ENCODE measurements around the gene GHITM. TPM values are rescaled to one million over a fixed set of nuclear protein-coding genes. Genes with fewer than 3 reads are reported as not detected.

GHITM gene
- total and polyA plus RNA-seq, 12 donors = 77.3 to 492 (median 266) TPM

DNA sequence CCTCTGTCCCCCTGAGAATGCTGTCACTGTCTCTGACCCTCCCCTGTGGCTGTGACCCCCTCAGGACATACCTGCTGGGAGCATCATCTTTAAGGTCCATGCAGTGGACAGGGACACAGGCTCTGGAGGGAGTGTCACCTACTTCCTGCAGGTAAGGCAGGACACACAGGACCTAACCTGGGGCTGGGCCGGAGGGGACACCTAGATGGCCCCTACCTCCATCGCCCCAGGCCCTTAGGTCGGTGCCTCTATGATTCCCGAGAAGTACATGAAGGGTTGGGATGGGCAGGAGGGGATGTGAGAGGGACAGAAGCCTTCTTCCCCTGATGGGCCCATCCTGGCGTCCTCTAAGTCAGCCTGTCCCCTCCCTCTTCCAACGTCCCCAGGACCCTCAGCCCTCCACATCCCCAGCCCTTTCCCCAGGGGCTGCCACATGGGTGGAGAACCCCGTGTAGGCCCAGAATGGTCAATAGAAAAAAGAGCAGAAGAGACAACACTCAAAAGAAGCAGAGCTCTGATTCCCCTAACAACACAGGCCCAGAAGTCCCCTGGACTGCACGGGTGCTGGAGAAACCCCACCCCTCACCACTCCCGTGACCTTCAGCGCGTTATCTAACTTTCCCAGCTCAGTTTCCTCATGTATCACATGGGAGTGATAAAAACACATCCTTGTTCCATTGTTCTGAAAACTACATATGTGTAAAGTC lies 61.4 kb downstream of the GHITM start:
- H3K9me3 ChIP-seq (replicated peaks in 1 of 3) = no peaks in the 10 kb centered on the region
- DNase-seq = no peak
- H3K36me3 ChIP-seq (replicated peaks in 1 of 2) = no peaks in the 10 kb centered on the region
- TF ChIP-seq, protein P1, sequence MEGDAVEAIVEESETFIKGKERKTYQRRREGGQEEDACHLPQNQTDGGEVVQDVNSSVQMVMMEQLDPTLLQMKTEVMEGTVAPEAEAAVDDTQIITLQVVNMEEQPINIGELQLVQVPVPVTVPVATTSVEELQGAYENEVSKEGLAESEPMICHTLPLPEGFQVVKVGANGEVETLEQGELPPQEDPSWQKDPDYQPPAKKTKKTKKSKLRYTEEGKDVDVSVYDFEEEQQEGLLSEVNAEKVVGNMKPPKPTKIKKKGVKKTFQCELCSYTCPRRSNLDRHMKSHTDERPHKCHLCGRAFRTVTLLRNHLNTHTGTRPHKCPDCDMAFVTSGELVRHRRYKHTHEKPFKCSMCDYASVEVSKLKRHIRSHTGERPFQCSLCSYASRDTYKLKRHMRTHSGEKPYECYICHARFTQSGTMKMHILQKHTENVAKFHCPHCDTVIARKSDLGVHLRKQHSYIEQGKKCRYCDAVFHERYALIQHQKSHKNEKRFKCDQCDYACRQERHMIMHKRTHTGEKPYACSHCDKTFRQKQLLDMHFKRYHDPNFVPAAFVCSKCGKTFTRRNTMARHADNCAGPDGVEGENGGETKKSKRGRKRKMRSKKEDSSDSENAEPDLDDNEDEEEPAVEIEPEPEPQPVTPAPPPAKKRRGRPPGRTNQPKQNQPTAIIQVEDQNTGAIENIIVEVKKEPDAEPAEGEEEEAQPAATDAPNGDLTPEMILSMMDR (IDR thresholded peaks at IDR 0.05) = no peak
- TF ChIP-seq POLR2A (IDR thresholded peaks at IDR 0.05) = no peak
- intact Hi-C loops (cut with DNase I) = no loop called here
- no peak overlapping the region for H3K27ac ChIP-seq
- 61 to 70% (median 63%) methylated on average over 11 of the region's 11 CpGs for WGBS, 4 donors
- H3K27me3 ChIP-seq = peaks cover 3% of the 10 kb centered on the region
- no peak overlapping the region for H3K4me3 ChIP-seq
- no peaks in the 10 kb centered on the region for H3K4me1 ChIP-seq (replicated peaks in 1 of 2)

DNA sequence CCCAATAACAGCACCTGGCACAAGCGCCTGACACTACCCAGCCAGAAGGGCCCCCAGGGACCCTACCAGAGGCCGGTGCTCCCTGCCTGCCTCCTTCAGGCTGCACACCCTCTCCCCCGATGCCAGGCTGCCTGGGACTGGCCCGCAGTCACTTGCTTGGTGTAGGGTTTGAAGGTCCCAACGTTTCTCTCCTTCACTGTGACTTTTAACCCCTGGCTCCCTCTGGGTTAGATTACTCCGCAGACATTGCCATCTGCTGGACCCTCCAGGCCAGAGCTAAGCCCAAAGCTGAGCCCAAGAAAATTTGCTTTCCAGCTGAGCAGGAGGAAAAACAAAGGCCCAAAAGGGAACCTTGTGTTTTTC lies 61.9 kb downstream of the GHITM start:
- 50 to 72% (median 66%) methylated on average over 6 of the region's 6 CpGs for WGBS, 4 donors
- DNase-seq = no peak
- no peak overlapping the region for H3K4me3 ChIP-seq

DNA sequence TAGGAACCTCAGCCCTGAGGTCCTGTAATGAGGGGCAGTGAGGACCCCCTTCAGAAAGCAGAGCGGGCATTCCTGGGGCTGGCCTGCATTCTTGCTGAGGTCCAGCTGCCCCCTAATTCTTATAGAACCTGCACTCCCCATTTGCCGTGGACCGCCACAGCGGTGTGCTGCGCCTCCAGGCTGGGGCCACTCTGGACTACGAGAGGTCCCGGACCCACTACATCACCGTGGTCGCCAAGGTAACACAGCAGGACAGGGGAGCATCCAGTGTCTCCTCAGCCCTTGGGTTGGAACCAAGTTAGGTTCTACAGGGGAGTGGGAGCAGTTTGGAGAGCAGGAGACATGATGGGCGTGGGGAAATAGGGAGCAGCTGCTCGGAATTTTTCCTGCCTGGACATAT lies 62.4 kb downstream of the GHITM start:
- Histone ChIP-seq H3K4me1 (replicated peaks in 1 of 2) (no peaks in the 10 kb centered on the region), H3K36me3 (replicated peaks in 1 of 2) (no peaks in the 10 kb centered on the region), H3K27me3 (no peaks in the 10 kb centered on the region), H3K9me3 (replicated peaks in 1 of 3) (no peaks in the 10 kb centered on the region), H3K4me3 (no peak overlapping the region), H3K27ac (no peak overlapping the region)
- DNase-seq = no peak
- intact Hi-C loops (cut with DNase I) = no loop called here
- TF ChIP-seq, protein P1 (IDR thresholded peaks at IDR 0.05) = no peak
- no peak for TF ChIP-seq POLR2A (IDR thresholded peaks at IDR 0.05)
- 86 to 91% (median 88%) methylated on average over 3 to 11 of the region's 11 CpGs for WGBS, 4 donors

More for the DNA sequence above, 61.9 kb downstream of the GHITM start:
- H3K36me3 ChIP-seq (replicated peaks in 1 of 2) = no peaks in the 10 kb centered on the region
- TF ChIP-seq, protein P1 (IDR thresholded peaks at IDR 0.05) = no peak
- TF ChIP-seq POLR2A (IDR thresholded peaks at IDR 0.05) = no peak
- intact Hi-C loops (cut with DNase I) = no loop called here
- H3K4me1 ChIP-seq (replicated peaks in 1 of 2) = no peaks in the 10 kb centered on the region
- H3K27ac ChIP-seq = no peak overlapping the region
- H3K9me3 ChIP-seq (replicated peaks in 1 of 3) = no peaks in the 10 kb centered on the region
- no peaks in the 10 kb centered on the region for H3K27me3 ChIP-seq

DNA sequence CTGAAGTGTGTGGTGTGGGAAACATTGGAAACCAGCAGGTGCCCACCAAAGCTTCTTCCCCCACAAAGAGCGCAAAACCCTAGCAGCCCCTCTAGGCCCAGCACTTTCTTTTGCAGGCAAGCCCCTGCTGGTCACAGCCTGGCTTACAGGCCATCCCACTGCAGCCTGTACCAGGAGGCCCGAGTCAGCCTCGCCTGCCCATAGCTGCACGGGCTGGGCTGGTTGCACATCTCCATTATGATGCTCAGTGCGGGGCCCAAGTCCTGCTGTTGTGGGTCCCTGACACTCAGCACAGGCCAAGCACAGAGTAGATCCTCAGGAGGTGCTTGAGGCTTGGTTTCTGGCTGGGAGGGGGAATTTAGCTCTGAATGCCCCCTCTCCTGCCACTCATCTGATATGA lies 63.0 kb downstream of the GHITM start:
- Histone ChIP-seq H3K4me1 (replicated peaks in 1 of 2) (no peaks in the 10 kb centered on the region), H3K36me3 (replicated peaks in 1 of 2) (no peaks in the 10 kb centered on the region), H3K27ac (no peak overlapping the region), H3K4me3 (no peak overlapping the region), H3K27me3 (no peaks in the 10 kb centered on the region), H3K9me3 (replicated peaks in 1 of 3) (no peaks in the 10 kb centered on the region)
- no peak for TF ChIP-seq POLR2A (IDR thresholded peaks at IDR 0.05)
- TF ChIP-seq, protein P1 (IDR thresholded peaks at IDR 0.05) = no peak
- no peak for DNase-seq
- intact Hi-C loops (cut with DNase I) = no loop called here
- WGBS, 4 donors = 89 to 100% (median 91%) methylated on average over 1 to 5 of the region's 5 CpGs

Other genes starting within 250 kb of the GHITM start
- under 1 TPM in 1 of 9 donors, not detected in 8; 0.25 TPM for gene GPR15LG, start 34.3 kb downstream of the GHITM start, total RNA-seq
- gene GPR15LG, start 34.3 kb downstream of the GHITM start, polyA plus RNA-seq = not detected
- gene CDHR1, start 55.0 kb downstream of the GHITM start, total RNA-seq = 1 to 10 TPM in 1 of 9 donors, under 1 TPM in 8; 0.09 to 2.8 (median 0.23) TPM
- gene CDHR1, start 55.0 kb downstream of the GHITM start, polyA plus RNA-seq = 1 to 10 TPM; 1.4 to 7.7 (median 6.0) TPM
- gene LRIT2, start 86.0 kb downstream of the GHITM start, total RNA-seq = not detected
- not detected for gene LRIT2, start 86.0 kb downstream of the GHITM start, polyA plus RNA-seq
- under 1 TPM in 1 of 9 donors, not detected in 8; 0.06 TPM for gene LRIT1, start 102.0 kb downstream of the GHITM start, total RNA-seq
- gene LRIT1, start 102.0 kb downstream of the GHITM start, polyA plus RNA-seq = not detected
- gene RGR, start 105.5 kb downstream of the GHITM start, total RNA-seq = not detected
- gene RGR, start 105.5 kb downstream of the GHITM start, polyA plus RNA-seq = under 1 TPM in 1 of 3 donors, not detected in 2; 0.17 TPM
- 10 to 100 TPM; 22.2 to 63.9 (median 39.2) TPM for gene CCSER2, start 189.1 kb downstream of the GHITM start, total RNA-seq
- 10 to 100 TPM in 1 of 3 donors, 1 to 10 TPM in 2; 8.3 to 49.2 (median 8.6) TPM for gene CCSER2, start 189.1 kb downstream of the GHITM start, polyA plus RNA-seq